Measurements from ENCODE around the gene DOK7. TPM values are rescaled to one million over a fixed set of nuclear protein-coding genes. Genes with fewer than 3 reads are reported as not detected.

The DOK7 gene
- total and polyA plus RNA-seq, 7 donors, result 0.85 to 1.9 (median 1.2) TPM; not detected in 4

GRCh38 chr4:3525532-3526430, 62.7 kb downstream of the DOK7 start:
- H3K4me3 ChIP-seq, result no peak overlapping the region
- no peaks in the 10 kb centered on the region for H3K9me3 ChIP-seq
- H3K27me3 ChIP-seq, result no peaks in the 10 kb centered on the region
- no peak overlapping the region for H3K27ac ChIP-seq
- 88 to 92% methylated on average over 33 of the region's 33 CpGs for WGBS, 2 donors
- peak; percentile 48 for DNase-seq
- peaks cover 0 to 17% (median 15%) of the 10 kb centered on the region in 4 donors for H3K4me1 ChIP-seq
- peaks cover 6 to 49% (median 33%) of the 10 kb centered on the region in 4 donors for H3K36me3 ChIP-seq
- TF ChIP-seq POLR2AphosphoS5 (IDR thresholded peaks at IDR 0.05) (no peak), EP300 (IDR thresholded peaks at IDR 0.05) (no peak), POLR2A (IDR thresholded peaks at IDR 0.05) (no peak)
- TF ChIP-seq, protein P1, sequence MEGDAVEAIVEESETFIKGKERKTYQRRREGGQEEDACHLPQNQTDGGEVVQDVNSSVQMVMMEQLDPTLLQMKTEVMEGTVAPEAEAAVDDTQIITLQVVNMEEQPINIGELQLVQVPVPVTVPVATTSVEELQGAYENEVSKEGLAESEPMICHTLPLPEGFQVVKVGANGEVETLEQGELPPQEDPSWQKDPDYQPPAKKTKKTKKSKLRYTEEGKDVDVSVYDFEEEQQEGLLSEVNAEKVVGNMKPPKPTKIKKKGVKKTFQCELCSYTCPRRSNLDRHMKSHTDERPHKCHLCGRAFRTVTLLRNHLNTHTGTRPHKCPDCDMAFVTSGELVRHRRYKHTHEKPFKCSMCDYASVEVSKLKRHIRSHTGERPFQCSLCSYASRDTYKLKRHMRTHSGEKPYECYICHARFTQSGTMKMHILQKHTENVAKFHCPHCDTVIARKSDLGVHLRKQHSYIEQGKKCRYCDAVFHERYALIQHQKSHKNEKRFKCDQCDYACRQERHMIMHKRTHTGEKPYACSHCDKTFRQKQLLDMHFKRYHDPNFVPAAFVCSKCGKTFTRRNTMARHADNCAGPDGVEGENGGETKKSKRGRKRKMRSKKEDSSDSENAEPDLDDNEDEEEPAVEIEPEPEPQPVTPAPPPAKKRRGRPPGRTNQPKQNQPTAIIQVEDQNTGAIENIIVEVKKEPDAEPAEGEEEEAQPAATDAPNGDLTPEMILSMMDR (IDR thresholded peaks at IDR 0.05), result no peak
- intact Hi-C loops (cut with DNase I), result no loop called here

- Histone ChIP-seq H3K27ac (no peak overlapping the region), H3K4me1 (peaks cover 0 to 24% (median 22%) of the 10 kb centered on the region in 4 donors), H3K9me3 (no peaks in the 10 kb centered on the region), H3K4me3 (no peak overlapping the region), H3K27me3 (no peaks in the 10 kb centered on the region), H3K36me3 (peaks cover 3 to 42% (median 30%) of the 10 kb centered on the region in 4 donors)
- intact Hi-C loops (cut with DNase I), result no loop called here
- WGBS, 2 donors, result 95 to 96% methylated on average over 19 of the region's 19 CpGs
- TF ChIP-seq, protein P1 (IDR thresholded peaks at IDR 0.05), result no peak
- TF ChIP-seq EP300 (IDR thresholded peaks at IDR 0.05), result no peak
- no peak for TF ChIP-seq POLR2A (IDR thresholded peaks at IDR 0.05)
- no peak for TF ChIP-seq POLR2AphosphoS5 (IDR thresholded peaks at IDR 0.05)
- DNase-seq, result peak; percentile 43
These were observed 63.4 kb downstream of the DOK7 start for GRCh38 chr4:3526456-3526855.

- peaks cover 0 to 34% (median 23%) of the 10 kb centered on the region in 4 donors for H3K36me3 ChIP-seq
- DNase-seq, result peak; percentile 52
These were observed 64.2 kb downstream of the DOK7 start for GRCh38 chr4:3527101-3527913.

More at GRCh38 chr4:3527101-3527913, 64.2 kb downstream of the DOK7 start:
- TF ChIP-seq POLR2A (IDR thresholded peaks at IDR 0.05) (no peak), EP300 (IDR thresholded peaks at IDR 0.05) (no peak), POLR2AphosphoS5 (IDR thresholded peaks at IDR 0.05) (no peak)
- TF ChIP-seq, protein P1 (IDR thresholded peaks at IDR 0.05), result no peak
- Histone ChIP-seq H3K4me3 (no peak overlapping the region), H3K4me1 (peaks cover 0 to 28% (median 24%) of the 10 kb centered on the region in 4 donors), H3K27ac (no peak overlapping the region), H3K9me3 (no peaks in the 10 kb centered on the region), H3K27me3 (no peaks in the 10 kb centered on the region)
- intact Hi-C loops (cut with DNase I), result no loop called here
- 93% methylated on average over 14 of the region's 14 CpGs for WGBS, 2 donors

Measured in sigmoid colon (tissue), 7 donors.